Panc1 (cell line): ENCODE measurements around the gene RPP25L. TPM values are rescaled to one million over a fixed set of nuclear protein-coding genes. Genes with fewer than 3 reads are reported as not detected.
"Not testable (repeated sequence)": the region's sequence is repeated elsewhere in the genome, so short reads cannot be mapped to it uniquely, and the experiment has no call there.

Source experiments
- ATAC-seq: fragments of 200-7000 bp; cut with Tn5 transposase; 2 replicates; pipeline ENCODE4 v1.9.1; 2020; ENCODE audit warnings: mild to moderate bottlenecking, moderate library complexity
- BruUV-seq: library from RNA; stranded (reverse); fragments of 400-500 nt; replicated peaks from 2 replicates; lab custom pipeline; 2021; lab: Mats Ljungman, UMichigan
- CTCF ChIA-PET: fragments of 300-600 bp; sonication (Branson Sonifier 250); formaldehyde crosslinking; loops from one replicate; lab custom pipeline; 2022; ENCODE audit warnings: antibody characterized with exemption; lab: Charles Lee
- POLR2A ChIA-PET: fragments of 300-600 bp; sonication (Branson Sonifier 250); formaldehyde crosslinking; loops from one replicate; lab custom pipeline; 2022; ENCODE audit warnings: antibody characterized with exemption; lab: Charles Lee
- DNase-seq: peaks from one replicate; pipeline ENCODE4 v3.0.0-alpha.2; 2010; ENCODE audit warnings: low read depth, low spot score
- H3K27ac ChIP-seq: 2 replicates; pipeline ENCODE4 v1.5.1; 2011; ENCODE audit warnings: mild to moderate bottlenecking, low read length, inconsistent platforms
- H3K27me3 ChIP-seq: fragments of 200-500 bp; sonication (Bioruptor generic); 2 replicates; pipeline ENCODE4 v1.6.0; 2014; ENCODE audit warnings: low read length, inconsistent platforms; ENCODE audit not compliant: control insufficient read depth, insufficient read depth
- H3K36me3 ChIP-seq: fragments of 200-500 bp; sonication (Bioruptor generic); 2 replicates; pipeline ENCODE4 v1.5.1; 2014; ENCODE audit warnings: inconsistent platforms, mild to moderate bottlenecking, low read length, moderate library complexity; ENCODE audit not compliant: control insufficient read depth, insufficient read depth
- H3K4me1 ChIP-seq: 2 replicates; pipeline ENCODE4 v1.5.1; 2011; ENCODE audit warnings: inconsistent platforms, mild to moderate bottlenecking, low read length, moderate library complexity; ENCODE audit not compliant: control insufficient read depth, insufficient read depth
- H3K4me3 ChIP-seq, 2 experiments: 2 replicates each; pipeline ENCODE4 v1.5.1; 2011 to 2012; ENCODE audit warnings: low read depth in 2 of 2, low read length in 2 of 2, mild to moderate bottlenecking in 2 of 2, inconsistent platforms in 1 of 2, moderate library complexity in 1 of 2
- H3K9me3 ChIP-seq: fragments of 200-500 bp; sonication (Bioruptor generic); 2 replicates; pipeline ENCODE4 v1.5.1; 2014; ENCODE audit warnings: low read depth, mild to moderate bottlenecking, inconsistent platforms, low read length, moderate library complexity; ENCODE audit not compliant: control insufficient read depth, insufficient read depth
- POLR2AphosphoS5 ChIP-seq: IDR thresholded peaks from 2 replicates; pipeline ENCODE4 v1.6.1; 2012; ENCODE audit warnings: mild to moderate bottlenecking, low read depth, low read length, moderate library complexity
- SIN3A ChIP-seq: IDR thresholded peaks from 2 replicates; pipeline ENCODE4 v1.6.1; 2012; ENCODE audit warnings: low read depth, mild to moderate bottlenecking, low read length, moderate library complexity, borderline replicate concordance; ENCODE audit not compliant: insufficient read depth
- TCF7L2 ChIP-seq: IDR thresholded peaks from 2 replicates; pipeline ENCODE4 v1.6.1; 2011; ENCODE audit warnings: mild to moderate bottlenecking, low read depth, low read length, inconsistent platforms
- in situ Hi-C: cut with HindIII; loops from 2 replicates; pipeline ENCODE4 v1.10.0; 2016; ENCODE audit warnings: low sequenced_read_pairs, low pct_unique_long_range_greater_than_20kb
- intact Hi-C: fragments of 100-400 bp; cut with micrococcal nuclease; formaldehyde crosslinking; loops from one replicate; pipeline ENCODE4 v1.10.0; 2022; ENCODE audit not compliant: unreplicated experiment
- total RNA-seq: library from RNA; stranded (reverse); gene quantifications from one replicate; pipeline ENCODE4 v1.2.1, GENCODE V29; 2021; ENCODE audit not compliant: unreplicated experiment
- TF ChIP-seq, protein P1 (sequence below): fragments of 450-650 bp; IDR thresholded peaks from 2 replicates; pipeline ENCODE4 v1.5.1; 2017; ENCODE audit warnings: mild to moderate bottlenecking
- TF ChIP-seq, protein P2 (sequence below), 2 experiments: IDR thresholded peaks; 2 replicates each; pipeline ENCODE4 v1.6.1; 2011 to 2012; ENCODE audit warnings: low read depth in 2 of 2, control low read depth in 1 of 2, low read length in 1 of 2, mild to moderate bottlenecking in 1 of 2, moderate library complexity in 1 of 2; ENCODE audit not compliant: insufficient read depth in 1 of 2

RPP25L gene
- total RNA-seq, 1 experiment from 2014 or later = 30.4 TPM

DNA sequence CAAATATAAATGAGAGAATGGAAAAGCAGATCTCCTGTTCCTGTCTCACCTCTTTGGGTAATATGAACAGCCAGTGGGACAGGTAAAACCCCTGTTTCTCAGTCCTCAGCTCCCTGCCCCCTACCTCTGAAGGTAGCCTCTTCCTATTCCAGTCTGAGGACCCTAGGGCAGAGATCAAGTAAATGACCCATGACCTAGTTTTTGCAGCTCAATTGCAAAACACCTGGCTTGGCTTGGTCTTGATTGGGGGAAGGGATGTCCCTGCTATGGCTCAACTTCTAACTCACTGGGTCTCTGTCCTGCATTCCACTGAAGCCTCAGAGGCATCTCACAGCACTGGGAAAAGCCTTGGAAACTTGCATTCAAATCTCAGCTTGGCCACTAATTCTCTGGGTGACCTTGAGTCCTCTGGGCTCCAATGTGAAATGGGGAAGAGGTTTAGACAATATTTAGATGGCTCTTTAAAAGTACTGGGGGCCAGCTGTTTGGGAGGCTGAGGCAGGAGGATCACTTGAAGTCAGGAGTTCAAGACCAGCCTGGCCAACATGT is 32.9 kb upstream of the RPP25L start:
- DNase-seq (no peak), ATAC-seq (no peak)
- BruUV-seq = no TSS peak
- intact Hi-C loops = no loop called here
- ChIA-PET CTCF (interaction anchor here (1.2 kb wide), 2 partner anchors 11 to 57 kb away, joined by 4 to 6 read pairs; no protein-coding TSS in a partner anchor), POLR2A (interaction anchor here (0.6 kb wide), 1 partner anchor 8 kb away, joined by 4 read pairs; no protein-coding TSS in a partner anchor)
- Histone ChIP-seq H3K4me3 (no peak overlapping the region), H3K27ac (no peak overlapping the region), H3K9me3 (no peaks in the 10 kb centered on the region), H3K27me3 (no peaks in the 10 kb centered on the region), H3K36me3 (no peaks in the 10 kb centered on the region), H3K4me1 (peaks cover 16% of the 10 kb centered on the region)
- TF ChIP-seq, protein P1, sequence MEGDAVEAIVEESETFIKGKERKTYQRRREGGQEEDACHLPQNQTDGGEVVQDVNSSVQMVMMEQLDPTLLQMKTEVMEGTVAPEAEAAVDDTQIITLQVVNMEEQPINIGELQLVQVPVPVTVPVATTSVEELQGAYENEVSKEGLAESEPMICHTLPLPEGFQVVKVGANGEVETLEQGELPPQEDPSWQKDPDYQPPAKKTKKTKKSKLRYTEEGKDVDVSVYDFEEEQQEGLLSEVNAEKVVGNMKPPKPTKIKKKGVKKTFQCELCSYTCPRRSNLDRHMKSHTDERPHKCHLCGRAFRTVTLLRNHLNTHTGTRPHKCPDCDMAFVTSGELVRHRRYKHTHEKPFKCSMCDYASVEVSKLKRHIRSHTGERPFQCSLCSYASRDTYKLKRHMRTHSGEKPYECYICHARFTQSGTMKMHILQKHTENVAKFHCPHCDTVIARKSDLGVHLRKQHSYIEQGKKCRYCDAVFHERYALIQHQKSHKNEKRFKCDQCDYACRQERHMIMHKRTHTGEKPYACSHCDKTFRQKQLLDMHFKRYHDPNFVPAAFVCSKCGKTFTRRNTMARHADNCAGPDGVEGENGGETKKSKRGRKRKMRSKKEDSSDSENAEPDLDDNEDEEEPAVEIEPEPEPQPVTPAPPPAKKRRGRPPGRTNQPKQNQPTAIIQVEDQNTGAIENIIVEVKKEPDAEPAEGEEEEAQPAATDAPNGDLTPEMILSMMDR = no peak
- TF ChIP-seq POLR2AphosphoS5 (no peak), TCF7L2 (no peak), SIN3A (no peak)
- TF ChIP-seq, protein P2, sequence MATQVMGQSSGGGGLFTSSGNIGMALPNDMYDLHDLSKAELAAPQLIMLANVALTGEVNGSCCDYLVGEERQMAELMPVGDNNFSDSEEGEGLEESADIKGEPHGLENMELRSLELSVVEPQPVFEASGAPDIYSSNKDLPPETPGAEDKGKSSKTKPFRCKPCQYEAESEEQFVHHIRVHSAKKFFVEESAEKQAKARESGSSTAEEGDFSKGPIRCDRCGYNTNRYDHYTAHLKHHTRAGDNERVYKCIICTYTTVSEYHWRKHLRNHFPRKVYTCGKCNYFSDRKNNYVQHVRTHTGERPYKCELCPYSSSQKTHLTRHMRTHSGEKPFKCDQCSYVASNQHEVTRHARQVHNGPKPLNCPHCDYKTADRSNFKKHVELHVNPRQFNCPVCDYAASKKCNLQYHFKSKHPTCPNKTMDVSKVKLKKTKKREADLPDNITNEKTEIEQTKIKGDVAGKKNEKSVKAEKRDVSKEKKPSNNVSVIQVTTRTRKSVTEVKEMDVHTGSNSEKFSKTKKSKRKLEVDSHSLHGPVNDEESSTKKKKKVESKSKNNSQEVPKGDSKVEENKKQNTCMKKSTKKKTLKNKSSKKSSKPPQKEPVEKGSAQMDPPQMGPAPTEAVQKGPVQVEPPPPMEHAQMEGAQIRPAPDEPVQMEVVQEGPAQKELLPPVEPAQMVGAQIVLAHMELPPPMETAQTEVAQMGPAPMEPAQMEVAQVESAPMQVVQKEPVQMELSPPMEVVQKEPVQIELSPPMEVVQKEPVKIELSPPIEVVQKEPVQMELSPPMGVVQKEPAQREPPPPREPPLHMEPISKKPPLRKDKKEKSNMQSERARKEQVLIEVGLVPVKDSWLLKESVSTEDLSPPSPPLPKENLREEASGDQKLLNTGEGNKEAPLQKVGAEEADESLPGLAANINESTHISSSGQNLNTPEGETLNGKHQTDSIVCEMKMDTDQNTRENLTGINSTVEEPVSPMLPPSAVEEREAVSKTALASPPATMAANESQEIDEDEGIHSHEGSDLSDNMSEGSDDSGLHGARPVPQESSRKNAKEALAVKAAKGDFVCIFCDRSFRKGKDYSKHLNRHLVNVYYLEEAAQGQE (IDR thresholded peaks at IDR 0.05; ENCODE audit: insufficient read depth in 1 of 2, low read depth in 2 of 2, low read length in 1 of 2) = no peak
- in situ Hi-C loops = no loop called here

DNA sequence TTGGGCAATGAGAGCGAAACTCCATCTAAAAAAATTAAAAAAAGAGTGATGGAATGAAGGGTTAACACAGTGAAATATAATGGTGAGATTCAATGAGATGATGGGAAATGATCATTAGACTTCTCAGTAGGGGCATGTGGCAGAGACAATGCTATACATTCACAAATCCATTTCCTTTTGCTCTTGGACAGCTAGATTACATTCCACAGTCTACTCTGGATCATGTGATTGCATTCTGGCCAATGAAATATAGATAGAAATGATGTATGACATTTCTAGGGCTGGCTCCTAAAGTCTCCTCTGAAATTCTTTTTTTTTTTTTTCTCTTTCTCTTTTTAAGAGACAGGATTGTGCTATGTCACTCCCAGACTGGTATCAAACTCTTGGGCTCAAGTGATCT is 30.8 kb upstream of the RPP25L start:
- CTCF ChIA-PET = no interaction called here
- no peaks in the 10 kb centered on the region for H3K27me3 ChIP-seq

DNA sequence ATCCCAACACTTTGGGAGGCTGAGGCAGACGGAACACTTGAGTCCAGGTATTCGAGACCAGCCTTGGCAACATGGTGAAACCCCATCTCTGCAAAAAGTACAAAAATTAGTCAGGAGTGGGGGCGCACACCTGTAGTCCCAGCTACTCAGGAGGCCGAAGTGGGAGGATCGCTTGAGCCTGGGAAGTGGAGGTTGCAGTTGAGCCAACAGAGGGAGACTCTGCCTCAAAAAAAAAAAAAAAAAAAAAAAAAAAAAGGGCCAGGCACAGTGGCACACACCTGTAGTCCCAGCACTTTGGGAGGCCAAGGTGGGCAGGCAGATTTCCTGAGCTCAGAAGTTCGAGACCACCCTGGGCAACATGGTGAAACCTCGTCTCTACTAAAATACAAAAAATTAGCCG is 27.4 kb upstream of the RPP25L start:
- ChIA-PET CTCF (interaction anchor here (0.6 to 1.4 kb wide), 4 partner anchors 19 to 786 kb away, joined by 3 to 6 read pairs (median 4); partner anchors contain the start of gene DCTN3), POLR2A (interaction anchor here (0.6 kb wide), 1 partner anchor 677 kb away, joined by 10 read pairs; no protein-coding TSS in a partner anchor)
- H3K27ac ChIP-seq, H3K27me3 ChIP-seq, intact Hi-C loops, BruUV-seq, H3K4me3 ChIP-seq, H3K36me3 ChIP-seq, DNase-seq, in situ Hi-C loops, H3K9me3 ChIP-seq, ATAC-seq: not testable (repeated sequence)
- peaks cover 13% of the 10 kb centered on the region for H3K4me1 ChIP-seq

More for the DNA sequence above, 30.8 kb upstream of the RPP25L start:
- no peak for ATAC-seq
- no peaks in the 10 kb centered on the region for H3K9me3 ChIP-seq
- no peak for DNase-seq
- H3K27ac ChIP-seq = no peak overlapping the region
- in situ Hi-C loops (no loop called here), intact Hi-C loops (no loop called here)
- H3K4me3 ChIP-seq = no peak overlapping the region
- BruUV-seq = no TSS peak
- POLR2A ChIA-PET = no interaction called here
- H3K4me1 ChIP-seq = peaks cover 16% of the 10 kb centered on the region
- H3K36me3 ChIP-seq = no peaks in the 10 kb centered on the region
- TF ChIP-seq POLR2AphosphoS5 = no peak
- TF ChIP-seq, protein P2 (IDR thresholded peaks at IDR 0.05; ENCODE audit: insufficient read depth in 1 of 2, low read depth in 2 of 2, low read length in 1 of 2) = no peak
- no peak for TF ChIP-seq TCF7L2
- TF ChIP-seq, protein P1 = no peak
- no peak for TF ChIP-seq SIN3A
